HG02759 (cell line): ENCODE data around the gene KCNQ1.

Experiments
- ATAC-seq: cut with Tn5 transposase; IDR thresholded peaks from one replicate; pipeline ENCODE4 v1.9.1; 2021; ENCODE audit warnings: mild to moderate bottlenecking, moderate library complexity; ENCODE audit not compliant: unreplicated experiment

KCNQ1 gene

DNA sequence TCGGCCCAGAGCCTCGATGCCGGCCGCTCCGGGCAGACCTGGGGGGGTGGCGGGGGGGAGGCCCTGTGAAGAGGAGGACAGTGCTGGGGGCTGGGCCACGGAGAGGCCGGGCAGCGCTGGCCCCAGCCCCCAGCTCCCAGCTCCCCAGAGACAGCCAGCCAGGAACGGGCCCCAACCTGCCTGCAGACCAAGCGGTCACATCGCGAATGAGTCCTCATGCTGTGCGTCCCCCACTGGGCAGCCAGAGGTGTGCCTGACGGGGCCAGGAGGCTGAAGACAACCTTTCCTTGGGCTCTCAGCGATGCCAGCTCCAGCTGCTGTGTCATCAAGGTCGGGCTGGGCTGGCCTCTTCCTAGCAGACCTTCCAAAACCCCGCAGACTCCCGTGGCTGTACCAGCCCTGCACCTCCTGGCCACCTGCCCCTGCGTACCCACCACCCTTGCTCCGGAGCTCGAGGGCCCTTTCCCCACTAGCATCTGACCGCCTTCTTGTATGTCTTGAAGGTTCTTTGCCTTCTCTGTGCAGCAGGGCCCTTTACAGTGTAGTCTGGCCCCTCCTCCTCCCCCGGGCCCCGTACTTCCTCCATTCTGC lies 352.4 kb downstream of the KCNQ1 start:
- ATAC-seq, result no peak

DNA sequence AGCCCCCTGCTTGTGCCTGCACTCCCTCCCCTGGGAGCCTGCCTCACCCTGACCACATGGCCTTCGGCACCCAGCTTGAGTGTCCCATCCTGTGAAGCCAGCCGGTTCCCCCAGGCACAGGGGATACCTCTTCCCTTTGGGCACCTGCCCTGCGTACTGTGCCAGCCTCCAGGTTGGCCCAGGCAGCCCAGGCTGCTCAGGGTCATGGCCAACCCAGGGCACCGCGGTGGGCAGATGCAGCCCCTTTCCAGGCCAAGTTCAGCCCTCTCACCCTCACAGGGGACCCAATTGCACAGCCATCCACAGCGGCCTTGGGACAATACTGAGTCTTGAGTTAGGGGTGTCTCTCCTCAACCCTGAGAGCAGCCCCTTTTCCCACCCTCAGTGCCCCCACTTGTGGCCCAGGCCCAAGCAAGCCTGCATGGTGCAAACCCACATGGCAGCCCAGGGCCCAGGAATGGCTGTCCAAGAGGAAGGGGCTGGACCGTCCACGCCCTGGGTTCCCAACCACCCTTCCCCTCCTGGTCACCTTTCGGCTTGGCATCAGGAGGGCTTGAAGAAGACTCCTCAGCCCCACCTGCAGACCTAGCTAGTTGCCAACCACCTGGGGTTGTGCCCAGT lies 353.0 kb downstream of the KCNQ1 start:
- ATAC-seq, result no peak

GRCh38 chr11:2798951-2799761 lies 354.3 kb downstream of the KCNQ1 start:
- ATAC-seq, result no peak

GRCh38 chr11:2799881-2800654 lies 355.3 kb downstream of the KCNQ1 start:
- ATAC-seq, result no peak

GRCh38 chr11:2800655-2801531 lies 356.1 kb downstream of the KCNQ1 start:
- ATAC-seq, result no peak

DNA sequence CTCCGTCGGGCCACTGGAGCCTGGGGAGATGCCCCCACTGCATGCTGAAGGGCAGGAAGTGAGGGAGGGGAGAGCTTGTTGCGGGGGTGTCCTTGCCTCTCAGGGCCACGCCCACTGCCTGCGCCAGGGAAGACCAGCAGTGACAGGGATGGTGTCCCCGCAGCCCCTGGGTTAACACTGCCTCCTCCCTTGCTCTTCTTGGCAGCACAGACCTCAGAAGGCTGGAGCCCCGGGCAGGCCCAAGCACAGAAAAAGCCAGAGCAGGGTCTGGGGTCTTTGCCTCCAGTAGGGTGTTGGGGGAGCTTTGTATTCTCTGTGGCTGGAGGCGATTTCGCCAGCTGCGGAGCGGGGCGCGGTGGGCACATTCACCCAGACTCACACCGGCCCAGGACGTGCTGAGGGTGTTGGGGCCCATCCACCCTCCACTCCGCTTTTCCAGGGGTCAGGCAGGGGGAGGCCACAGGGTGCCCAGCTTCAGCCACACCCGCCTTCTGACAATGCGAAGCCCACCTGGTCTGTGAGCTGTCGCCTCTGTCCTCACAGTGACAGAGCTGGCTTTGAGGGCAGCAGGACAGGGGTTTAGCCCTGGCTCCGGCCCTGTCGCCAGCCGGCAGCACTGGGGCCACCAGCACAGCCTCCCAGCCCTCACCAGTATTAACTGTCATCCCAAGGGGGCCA lies 357.0 kb downstream of the KCNQ1 start:
- no peak for ATAC-seq

- ATAC-seq, result no peak
Measured at GRCh38 chr11:2802389-2803185, 357.8 kb downstream of the KCNQ1 start.

DNA sequence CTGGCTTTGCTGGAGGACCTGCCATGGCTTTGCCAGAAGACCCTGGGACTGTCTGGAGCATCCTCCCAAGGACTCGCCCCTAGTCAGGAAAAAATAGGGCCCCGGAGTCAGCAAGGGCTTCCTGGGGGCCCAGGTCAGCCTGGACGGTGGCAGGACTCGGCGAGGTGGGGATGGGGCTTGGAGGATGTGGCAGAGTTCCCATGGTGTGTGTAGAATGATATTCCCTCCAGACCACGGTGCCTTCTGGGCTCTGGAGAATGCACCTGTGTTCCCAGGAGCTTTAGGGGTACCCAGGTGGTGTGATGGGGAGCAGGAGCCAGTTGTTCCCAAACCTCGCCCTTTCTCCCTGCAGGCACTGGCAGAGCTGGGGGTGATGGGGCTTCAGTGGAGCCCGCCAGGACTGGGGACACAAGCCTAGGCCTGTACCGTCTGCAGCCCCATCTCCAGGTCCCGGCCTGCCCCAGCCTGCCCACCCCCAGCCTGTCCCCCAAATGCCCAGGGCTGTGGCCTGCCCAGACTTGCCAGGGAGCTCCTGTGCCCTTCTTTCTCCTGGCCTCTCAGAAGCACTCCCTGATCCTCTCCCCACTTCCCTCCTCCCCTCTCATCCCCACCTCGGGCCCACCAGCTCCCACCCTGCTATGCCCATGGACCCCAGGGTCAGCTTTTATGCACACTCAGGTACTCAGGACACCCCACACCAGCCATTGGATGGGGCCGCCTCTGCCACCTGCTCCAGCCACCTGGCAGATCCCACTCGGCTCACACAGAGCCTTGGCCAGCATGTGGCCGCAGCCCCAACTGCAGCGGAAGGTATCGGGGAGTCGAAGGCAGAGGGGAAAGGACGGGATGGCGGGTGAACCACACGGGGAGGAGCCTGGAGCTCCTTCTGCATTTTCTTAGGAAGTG lies 358.6 kb downstream of the KCNQ1 start:
- no peak for ATAC-seq

- no peak for ATAC-seq
Measured at GRCh38 chr11:2804189-2804588, 359.4 kb downstream of the KCNQ1 start.

GRCh38 chr11:2804701-2805387 lies 360.0 kb downstream of the KCNQ1 start:
- no peak for ATAC-seq

- ATAC-seq, result no peak
Measured at GRCh38 chr11:2805388-2806056, 360.7 kb downstream of the KCNQ1 start.

DNA sequence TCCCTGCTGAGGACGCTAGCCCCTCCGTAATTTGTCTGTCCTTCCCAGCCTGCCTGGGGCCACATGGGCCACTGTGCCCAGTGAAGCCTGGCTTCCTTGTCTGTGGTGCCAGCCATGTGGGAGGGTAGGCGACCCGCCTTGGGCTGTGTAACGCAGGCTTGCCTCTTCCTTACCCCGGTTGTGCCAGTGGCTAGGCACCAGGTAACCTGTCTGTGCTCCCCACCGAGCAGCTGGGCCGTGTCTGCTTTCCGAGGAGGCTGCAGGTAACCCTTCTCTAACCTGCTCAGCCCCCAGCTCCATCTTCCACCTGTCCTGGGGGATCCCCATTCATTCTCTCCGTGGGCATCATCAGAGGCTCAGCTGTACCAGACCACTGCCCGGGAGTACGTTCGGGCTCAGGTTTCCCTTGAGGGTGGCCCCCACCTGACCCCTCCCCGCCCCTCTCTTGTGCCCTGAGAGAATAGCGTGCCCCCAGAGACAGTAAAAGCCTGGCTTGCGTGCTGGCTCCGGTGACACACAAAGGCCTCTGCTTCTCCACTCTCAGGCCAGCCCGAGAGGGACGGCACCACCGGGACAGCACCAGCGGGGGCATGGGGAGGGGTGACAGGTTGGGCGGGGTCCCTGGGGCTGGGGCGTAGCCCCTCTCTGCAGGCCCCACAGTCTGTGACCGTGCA lies 361.7 kb downstream of the KCNQ1 start:
- ATAC-seq, result no peak

GRCh38 chr11:2807025-2807681 lies 362.3 kb downstream of the KCNQ1 start:
- no peak for ATAC-seq

- ATAC-seq, result no peak
Measured at GRCh38 chr11:2807801-2808241, 363.0 kb downstream of the KCNQ1 start.
